Fibroblast of villous mesenchyme (primary cell): Measurements from ENCODE around the gene BMP5. TPM values are rescaled to one million over a fixed set of nuclear protein-coding genes. Genes with fewer than 3 reads are reported as not detected.
A peak's percentile ranks its signal among the peaks of the same experiment; 100 is the strongest.

Source experiments
- DNase-seq: peaks from one replicate; pipeline ENCODE4 v3.0.0-alpha.2; 2010; ENCODE audit warnings: low read depth
- H3K4me3 ChIP-seq: 2 replicates; pipeline ENCODE4 v1.5.1; 2011; ENCODE audit warnings: low read depth, mild to moderate bottlenecking, low read length
- CTCF ChIP-seq: IDR thresholded peaks from 2 replicates; pipeline ENCODE4 v1.5.1; 2012; ENCODE audit warnings: low read depth, mild to moderate bottlenecking, low read length; ENCODE audit not compliant: insufficient read depth
- total RNA-seq: library from RNA; depleted of rRNA; stranded (reverse); fragments of >200 nt; gene quantifications from 2 replicates; pipeline ENCODE4 v1.2.3, GENCODE V29; 2012

BMP5 gene
- total RNA-seq, 1 donor = not detected

- peak overlapping the region; percentile 33 for H3K4me3 ChIP-seq
- DNase-seq = no peak
- TF ChIP-seq CTCF = no peak
These were observed 1.1 kb downstream of the BMP5 start for GRCh38 chr6:55874316-55874715.

- peak overlapping the region; percentile 33 for H3K4me3 ChIP-seq
- DNase-seq = no peak
- TF ChIP-seq CTCF = no peak
These were observed 2.5 kb downstream of the BMP5 start for GRCh38 chr6:55872866-55873265.

- DNase-seq = no peak
- no peak for TF ChIP-seq CTCF
- no peak overlapping the region for H3K4me3 ChIP-seq
These were observed 5.1 kb downstream of the BMP5 start for GRCh38 chr6:55870181-55870813.

- H3K4me3 ChIP-seq = no peak overlapping the region
- DNase-seq = no peak
- no peak for TF ChIP-seq CTCF
These were observed 5.7 kb downstream of the BMP5 start for GRCh38 chr6:55869674-55870073.

GRCh38 chr6:55868771-55869479, 6.5 kb downstream of the BMP5 start:
- no peak for TF ChIP-seq CTCF
- DNase-seq = no peak
- no peak overlapping the region for H3K4me3 ChIP-seq

- DNase-seq = no peak
- no peak for TF ChIP-seq CTCF
- H3K4me3 ChIP-seq = no peak overlapping the region
These were observed 7.2 kb downstream of the BMP5 start for GRCh38 chr6:55868176-55868575.

- TF ChIP-seq CTCF = no peak
- DNase-seq = no peak
- H3K4me3 ChIP-seq = no peak overlapping the region
These were observed 9.3 kb downstream of the BMP5 start for GRCh38 chr6:55866128-55866527.
